Neural cell (in vitro differentiated cells): ENCODE measurements around the gene KNSTRN. TPM values are rescaled to one million over a fixed set of nuclear protein-coding genes. Genes with fewer than 3 reads are reported as not detected.

Source experiments
- H2AFZ ChIP-seq: fragments of 200-600, 300-800 bp; sonication (generic), shearing (Covaris generic); 2 replicates; pipeline ENCODE4 v1.6.0; 2014; ENCODE audit warnings: low read depth, mild to moderate bottlenecking, antibody characterized with exemption, low read length, moderate library complexity
- H3F3A ChIP-seq: fragments of 200-600 bp; shearing (Covaris generic); 2 replicates; pipeline ENCODE4 v1.6.1; 2016; ENCODE audit warnings: mild to moderate bottlenecking, moderate library complexity, mixed read lengths, antibody characterized with exemption, low read length; ENCODE audit not compliant: insufficient read depth, poor library complexity, severe bottlenecking
- H3K27ac ChIP-seq: fragments of 200-600, 300-800 bp; sonication (generic), shearing (Covaris generic); 2 replicates; pipeline ENCODE4 v1.5.1; 2014; ENCODE audit warnings: mild to moderate bottlenecking, low read length, moderate library complexity
- H3K27me3 ChIP-seq: fragments of 300-800, 200-600 bp; sonication (generic), shearing (Covaris generic); 2 replicates; pipeline ENCODE4 v1.6.0; 2014; ENCODE audit warnings: mild to moderate bottlenecking, low read depth, low read length, moderate library complexity; ENCODE audit not compliant: insufficient read depth
- H3K36me3 ChIP-seq: fragments of 300-800, 200-600 bp; sonication (generic), shearing (Covaris generic); 2 replicates; pipeline ENCODE4 v1.5.1; 2014; ENCODE audit warnings: mild to moderate bottlenecking, antibody characterized with exemption, low read length, moderate library complexity; ENCODE audit not compliant: insufficient read depth
- H3K4me2 ChIP-seq: fragments of 300-800, 200-600 bp; sonication (generic), shearing (Covaris generic); 2 replicates; pipeline ENCODE4 v1.6.0; 2014; ENCODE audit warnings: mild to moderate bottlenecking, low read length
- H3K4me3 ChIP-seq: fragments of 300-800, 200-600 bp; sonication (generic), shearing (Covaris generic); 2 replicates; pipeline ENCODE4 v1.5.1; 2014; ENCODE audit warnings: mild to moderate bottlenecking, low read length, moderate library complexity
- H3K79me2 ChIP-seq: fragments of 200-600 bp; shearing (Covaris generic); replicated peaks from 2 replicates; pipeline ENCODE4 v1.6.0; 2014; ENCODE audit warnings: mild to moderate bottlenecking, low read length, moderate library complexity; ENCODE audit not compliant: insufficient read depth
- H3K9ac ChIP-seq: fragments of 300-800, 200-600 bp; sonication (generic), shearing (Covaris generic); 2 replicates; pipeline ENCODE4 v1.6.1; 2016; ENCODE audit warnings: mild to moderate bottlenecking, low read length, mixed read lengths
- H3K9me2 ChIP-seq: fragments of 200-600 bp; shearing (Covaris generic); 2 replicates; pipeline ENCODE4 v1.6.1; 2016; ENCODE audit warnings: mild to moderate bottlenecking, low read length, mixed read lengths; ENCODE audit not compliant: insufficient read depth
- H3K9me3 ChIP-seq: fragments of 200-600, 300-800 bp; sonication (generic), shearing (Covaris generic); 2 replicates; pipeline ENCODE4 v1.6.1; 2016; ENCODE audit warnings: mild to moderate bottlenecking, mixed run types, low read length, moderate library complexity, mixed read lengths
- H4K20me1 ChIP-seq: fragments of 200-600 bp; shearing (Covaris generic); 2 replicates; pipeline ENCODE4 v1.6.1; 2016; ENCODE audit warnings: mild to moderate bottlenecking, mixed run types; ENCODE audit not compliant: insufficient read depth
- CTCF ChIP-seq: fragments of 450-650 bp; IDR thresholded peaks from 2 replicates; pipeline ENCODE4 v1.5.1; 2014; ENCODE audit warnings: antibody characterized with exemption, mild to moderate bottlenecking, moderate library complexity; ENCODE audit not compliant: poor library complexity, severe bottlenecking
- EP300 ChIP-seq: fragments of 450-650 bp; conservative IDR thresholded peaks from 2 replicates; pipeline ENCODE4 v1.6.1; 2014; ENCODE audit warnings: antibody characterized with exemption, mild to moderate bottlenecking, moderate library complexity; ENCODE audit not compliant: poor library complexity, severe bottlenecking
- EZH2 ChIP-seq: fragments of 200-600, 300-800 bp; shearing (Covaris generic), sonication (generic); IDR thresholded peaks from 2 replicates; pipeline ENCODE4 v1.6.1; 2014; ENCODE audit warnings: antibody characterized with exemption, low read length, borderline replicate concordance, mild to moderate bottlenecking; ENCODE audit not compliant: insufficient read depth, poor library complexity, severe bottlenecking
- MXI1 ChIP-seq: fragments of 450-650 bp; conservative IDR thresholded peaks from 2 replicates; pipeline ENCODE4 v1.6.1; 2014; ENCODE audit warnings: antibody characterized with exemption, mild to moderate bottlenecking; ENCODE audit not compliant: poor library complexity, severe bottlenecking
- POLR2AphosphoS5 ChIP-seq: IDR thresholded peaks from 2 replicates; pipeline ENCODE4 v1.6.1; 2012
- RAD21 ChIP-seq: fragments of 450-650 bp; conservative IDR thresholded peaks from 2 replicates; pipeline ENCODE4 v1.6.1; 2014; ENCODE audit warnings: antibody characterized with exemption, mild to moderate bottlenecking, moderate library complexity
- REST ChIP-seq: IDR thresholded peaks from 2 replicates; pipeline ENCODE4 v1.6.1; 2012; ENCODE audit warnings: borderline replicate concordance
- SMC3 ChIP-seq: fragments of 450-650 bp; conservative IDR thresholded peaks from 2 replicates; pipeline ENCODE4 v1.6.1; 2014; ENCODE audit warnings: antibody characterized with exemption, mild to moderate bottlenecking, moderate library complexity; ENCODE audit not compliant: poor library complexity
- TAF1 ChIP-seq: IDR thresholded peaks from 2 replicates; pipeline ENCODE4 v1.6.1; 2012; ENCODE audit warnings: low read depth
- polyA plus RNA-seq: library from polyadenylated mRNA; depleted of rRNA; stranded (reverse); fragments of >200 nt; gene quantifications from 2 replicates; pipeline ENCODE4 v1.2.3, GENCODE V29; 2014

The KNSTRN gene
- polyA plus RNA-seq, 1 donor from 2014 or later = 38.3 TPM

- H3K79me2 ChIP-seq = no peaks in the 10 kb centered on the region
- H3K27me3 ChIP-seq = no peaks in the 10 kb centered on the region
- no peaks in the 10 kb centered on the region for H3K9me3 ChIP-seq
- no peaks in the 10 kb centered on the region for H4K20me1 ChIP-seq
- H2AFZ ChIP-seq = no peak overlapping the region
- no peaks in the 10 kb centered on the region for H3K9me2 ChIP-seq
- H3F3A ChIP-seq = no peaks in the 10 kb centered on the region
- no peak overlapping the region for H3K9ac ChIP-seq
- H3K27ac ChIP-seq = no peak overlapping the region
- peaks cover 5% of the 10 kb centered on the region for H3K36me3 ChIP-seq
- TF ChIP-seq EP300 = no peak
- no peak overlapping the region for H3K4me2 ChIP-seq
- no peak overlapping the region for H3K4me3 ChIP-seq
These were observed 30.5 kb downstream of the KNSTRN start for GRCh38 chr15:40413036-40413435.

GRCh38 chr15:40414816-40415215, 32.3 kb downstream of the KNSTRN start:
- Histone ChIP-seq H3F3A (no peaks in the 10 kb centered on the region), H3K79me2 (no peaks in the 10 kb centered on the region), H3K4me2 (no peak overlapping the region), H3K27me3 (no peaks in the 10 kb centered on the region), H3K4me3 (no peak overlapping the region), H2AFZ (no peak overlapping the region), H3K36me3 (peaks cover 5% of the 10 kb centered on the region), H4K20me1 (no peaks in the 10 kb centered on the region), H3K27ac (no peak overlapping the region), H3K9ac (no peak overlapping the region), H3K9me3 (no peaks in the 10 kb centered on the region), H3K9me2 (no peaks in the 10 kb centered on the region)
- TF ChIP-seq SMC3 = no peak
- TF ChIP-seq RAD21 = no peak
- TF ChIP-seq TAF1 = no peak
- TF ChIP-seq CTCF = no peak
- no peak for TF ChIP-seq EP300
- TF ChIP-seq REST = no peak
- no peak for TF ChIP-seq POLR2AphosphoS5
- TF ChIP-seq MXI1 = no peak
- no peak for TF ChIP-seq EZH2

- TF ChIP-seq TAF1 = no peak
- TF ChIP-seq POLR2AphosphoS5 = no peak
- no peak for TF ChIP-seq EP300
- TF ChIP-seq MXI1 = no peak
- no peak for TF ChIP-seq REST
- no peak for TF ChIP-seq SMC3
- no peak for TF ChIP-seq EZH2
- no peak for TF ChIP-seq CTCF
- TF ChIP-seq RAD21 = no peak
- H3K27ac ChIP-seq = no peak overlapping the region
- no peaks in the 10 kb centered on the region for H3K27me3 ChIP-seq
- H4K20me1 ChIP-seq = no peaks in the 10 kb centered on the region
- no peak overlapping the region for H3K9ac ChIP-seq
- H2AFZ ChIP-seq = no peak overlapping the region
- H3F3A ChIP-seq = no peaks in the 10 kb centered on the region
- no peaks in the 10 kb centered on the region for H3K9me3 ChIP-seq
- H3K79me2 ChIP-seq = no peaks in the 10 kb centered on the region
- no peaks in the 10 kb centered on the region for H3K9me2 ChIP-seq
- no peak overlapping the region for H3K4me2 ChIP-seq
- peaks cover 5% of the 10 kb centered on the region for H3K36me3 ChIP-seq
- H3K4me3 ChIP-seq = no peak overlapping the region
These were observed 32.7 kb downstream of the KNSTRN start for GRCh38 chr15:40415226-40415625.
